ENCODE data around the gene FBXO39. TPM values are rescaled to one million over a fixed set of nuclear protein-coding genes. Genes with fewer than 3 reads are reported as not detected.

Gene FBXO39
- total RNA-seq, 1 experiment from 2014 or later = not detected

- no peak overlapping the region for H3K27ac ChIP-seq (ENCODE audit: low read depth, low read length, poor library complexity, severe bottlenecking)
- no TSS peak for BruUV-seq (replicated peaks)
- no peaks in the 10 kb centered on the region for H3K36me3 ChIP-seq (ENCODE audit: insufficient read depth, low read length, poor library complexity, severe bottlenecking)
- POLR2A ChIA-PET (ENCODE audit: low non-redundant PET) = interaction anchor here (1.0 kb wide), 1 partner anchor 33 kb away, joined by 3 read pairs; no protein-coding TSS in a partner anchor
- H3K27me3 ChIP-seq (replicated peaks; ENCODE audit: insufficient read depth, low read depth, low read length, poor library complexity) = peaks cover 5% of the 10 kb centered on the region
- no peaks in the 10 kb centered on the region for H3K9me3 ChIP-seq (ENCODE audit: low read depth, low read length, poor library complexity, severe bottlenecking)
- no peak for TF ChIP-seq EZH2 (IDR thresholded peaks at IDR 0.05; ENCODE audit: borderline replicate concordance, low read depth, low read length, poor library complexity, severe bottlenecking)
- TF ChIP-seq, protein P1, sequence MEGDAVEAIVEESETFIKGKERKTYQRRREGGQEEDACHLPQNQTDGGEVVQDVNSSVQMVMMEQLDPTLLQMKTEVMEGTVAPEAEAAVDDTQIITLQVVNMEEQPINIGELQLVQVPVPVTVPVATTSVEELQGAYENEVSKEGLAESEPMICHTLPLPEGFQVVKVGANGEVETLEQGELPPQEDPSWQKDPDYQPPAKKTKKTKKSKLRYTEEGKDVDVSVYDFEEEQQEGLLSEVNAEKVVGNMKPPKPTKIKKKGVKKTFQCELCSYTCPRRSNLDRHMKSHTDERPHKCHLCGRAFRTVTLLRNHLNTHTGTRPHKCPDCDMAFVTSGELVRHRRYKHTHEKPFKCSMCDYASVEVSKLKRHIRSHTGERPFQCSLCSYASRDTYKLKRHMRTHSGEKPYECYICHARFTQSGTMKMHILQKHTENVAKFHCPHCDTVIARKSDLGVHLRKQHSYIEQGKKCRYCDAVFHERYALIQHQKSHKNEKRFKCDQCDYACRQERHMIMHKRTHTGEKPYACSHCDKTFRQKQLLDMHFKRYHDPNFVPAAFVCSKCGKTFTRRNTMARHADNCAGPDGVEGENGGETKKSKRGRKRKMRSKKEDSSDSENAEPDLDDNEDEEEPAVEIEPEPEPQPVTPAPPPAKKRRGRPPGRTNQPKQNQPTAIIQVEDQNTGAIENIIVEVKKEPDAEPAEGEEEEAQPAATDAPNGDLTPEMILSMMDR (conservative IDR thresholded peaks at IDR 0.05; ENCODE audit: low read depth, low read length) = no peak
- no peak overlapping the region for H3K4me3 ChIP-seq (ENCODE audit: low read depth, low read length, poor library complexity, severe bottlenecking)
- intact Hi-C loops (cut with micrococcal nuclease; ENCODE audit: unreplicated experiment) = no loop called here
- CTCF ChIA-PET = interaction anchor here (0.6 kb wide), 1 partner anchor 600 kb away, joined by 6 read pairs; no protein-coding TSS in a partner anchor
- peaks cover 8% of the 10 kb centered on the region for H3K4me1 ChIP-seq (ENCODE audit: insufficient read depth, low read length, poor library complexity, severe bottlenecking)
- DNase-seq (ENCODE audit: low spot score) = no peak
These were observed 18.3 kb upstream of the FBXO39 start for GRCh38 chr17:6757747-6758146.

GRCh38 chr17:6761779-6762178, 14.2 kb upstream of the FBXO39 start:
- Histone ChIP-seq H3K4me1 (ENCODE audit: insufficient read depth, low read length, poor library complexity, severe bottlenecking) (no peaks in the 10 kb centered on the region), H3K9me3 (ENCODE audit: low read depth, low read length, poor library complexity, severe bottlenecking) (no peaks in the 10 kb centered on the region), H3K27ac (ENCODE audit: low read depth, low read length, poor library complexity, severe bottlenecking) (no peak overlapping the region), H3K4me3 (ENCODE audit: low read depth, low read length, poor library complexity, severe bottlenecking) (no peak overlapping the region), H3K36me3 (ENCODE audit: insufficient read depth, low read length, poor library complexity, severe bottlenecking) (no peaks in the 10 kb centered on the region), H3K27me3 (replicated peaks; ENCODE audit: insufficient read depth, low read depth, low read length, poor library complexity) (peaks cover 28% of the 10 kb centered on the region)
- no TSS peak for BruUV-seq (replicated peaks)
- intact Hi-C loops (cut with micrococcal nuclease; ENCODE audit: unreplicated experiment) = no loop called here
- ChIA-PET CTCF (no interaction called here), POLR2A (ENCODE audit: low non-redundant PET) (no interaction called here)
- DNase-seq (ENCODE audit: low spot score) = no peak
- no peak for TF ChIP-seq EZH2 (IDR thresholded peaks at IDR 0.05; ENCODE audit: borderline replicate concordance, low read depth, low read length, poor library complexity, severe bottlenecking)
- TF ChIP-seq, protein P1 (conservative IDR thresholded peaks at IDR 0.05; ENCODE audit: low read depth, low read length) = no peak

- ChIA-PET CTCF (no interaction called here), POLR2A (ENCODE audit: low non-redundant PET) (no interaction called here)
- no peak for TF ChIP-seq EZH2 (IDR thresholded peaks at IDR 0.05; ENCODE audit: borderline replicate concordance, low read depth, low read length, poor library complexity, severe bottlenecking)
- TF ChIP-seq, protein P1 (conservative IDR thresholded peaks at IDR 0.05; ENCODE audit: low read depth, low read length) = no peak
- Histone ChIP-seq H3K9me3 (ENCODE audit: low read depth, low read length, poor library complexity, severe bottlenecking) (peaks cover 12% of the 10 kb centered on the region), H3K27ac (ENCODE audit: low read depth, low read length, poor library complexity, severe bottlenecking) (no peak overlapping the region), H3K27me3 (replicated peaks; ENCODE audit: insufficient read depth, low read depth, low read length, poor library complexity) (peaks cover 30% of the 10 kb centered on the region), H3K4me1 (ENCODE audit: insufficient read depth, low read length, poor library complexity, severe bottlenecking) (no peaks in the 10 kb centered on the region), H3K4me3 (ENCODE audit: low read depth, low read length, poor library complexity, severe bottlenecking) (no peak overlapping the region), H3K36me3 (ENCODE audit: insufficient read depth, low read length, poor library complexity, severe bottlenecking) (no peaks in the 10 kb centered on the region)
- intact Hi-C loops (cut with micrococcal nuclease; ENCODE audit: unreplicated experiment) = no loop called here
- DNase-seq (ENCODE audit: low spot score) = no peak
- BruUV-seq (replicated peaks) = no TSS peak
These were observed 7.6 kb upstream of the FBXO39 start for GRCh38 chr17:6768447-6768846.
